ENCODE measurements around the gene SEMA4B.

- TF ChIP-seq CTCF (IDR thresholded peaks at IDR 0.05; ENCODE audit: control extremely low read depth in 1 of 3, insufficient read depth in 1 of 3, low read depth in 1 of 3, low read length in 3 of 3), result no peak
- no peak for TF ChIP-seq GABPA (IDR thresholded peaks at IDR 0.05; ENCODE audit: borderline replicate concordance, insufficient read depth, low read length)
- TF ChIP-seq POU5F1 (IDR thresholded peaks at IDR 0.05; ENCODE audit: low read depth, low read length), result no peak
- TF ChIP-seq EP300 (IDR thresholded peaks at IDR 0.05; ENCODE audit: borderline replicate concordance in 1 of 2, low read depth in 2 of 2, low read length in 2 of 2), result no peak
Observed at GRCh38 chr15:90184786-90185704, 16.1 kb upstream of the SEMA4B start.
